C4-2B (cell line): ENCODE data around the gene NRXN3.

Source experiments
- CTCF ChIP-seq: fragments of 450-650 bp; conservative IDR thresholded peaks from 2 replicates; pipeline ENCODE4 v1.5.1; 2017; ENCODE audit warnings: mild to moderate bottlenecking
- ZFX ChIP-seq: fragments of 450-650 bp; IDR thresholded peaks from 2 replicates; pipeline ENCODE4 v1.6.1; 2017

- TF ChIP-seq CTCF, result no peak
- TF ChIP-seq ZFX, result no peak
These were observed 1108.2 kb downstream of the NRXN3 start for GRCh38 chr14:79278286-79278797.
